HG02970 (cell line): ENCODE measurements around the gene FITM1.

ENCODE experiments used
- ATAC-seq: cut with Tn5 transposase; IDR thresholded peaks from one replicate; pipeline ENCODE4 v1.9.1; 2021; ENCODE audit warnings: mild to moderate bottlenecking, moderate library complexity, moderate number of reproducible peaks; ENCODE audit not compliant: unreplicated experiment, low FRiP score

The FITM1 gene

DNA sequence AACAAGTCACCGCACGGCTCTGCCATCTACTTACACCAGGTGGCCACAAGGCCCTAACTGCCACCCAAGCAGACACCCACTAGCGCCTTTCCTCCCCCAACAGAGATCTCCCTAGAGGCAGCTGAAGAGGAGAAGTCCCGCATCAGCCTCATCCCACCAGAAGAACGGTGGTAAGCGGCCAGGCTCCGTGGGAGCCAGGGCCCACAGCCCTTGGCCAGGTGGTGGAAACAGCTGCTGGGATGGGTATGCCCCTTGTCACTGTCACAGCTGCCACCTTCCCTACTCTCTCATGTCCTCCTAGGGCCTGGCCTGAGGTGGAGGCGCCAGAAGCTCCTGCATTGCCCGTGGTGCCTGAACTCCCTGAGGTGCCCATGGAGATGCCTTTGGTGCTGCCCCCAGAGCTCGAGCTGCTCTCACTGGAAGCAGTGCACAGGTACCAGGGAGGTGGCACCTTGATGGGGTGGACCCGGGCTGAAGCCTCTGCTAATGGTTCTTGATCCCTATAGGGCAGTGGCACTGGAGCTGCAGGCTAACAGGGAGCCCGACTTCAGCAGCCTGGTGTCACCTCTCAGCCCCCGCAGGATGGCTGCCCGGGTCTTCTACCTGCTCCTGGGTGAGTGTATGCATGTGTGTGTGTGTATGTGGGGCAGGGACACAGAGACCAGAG is 49.0 kb downstream of the FITM1 start:
- ATAC-seq: no peak

GRCh38 chr14:24179961-24180796 is 49.7 kb downstream of the FITM1 start:
- no peak for ATAC-seq

DNA sequence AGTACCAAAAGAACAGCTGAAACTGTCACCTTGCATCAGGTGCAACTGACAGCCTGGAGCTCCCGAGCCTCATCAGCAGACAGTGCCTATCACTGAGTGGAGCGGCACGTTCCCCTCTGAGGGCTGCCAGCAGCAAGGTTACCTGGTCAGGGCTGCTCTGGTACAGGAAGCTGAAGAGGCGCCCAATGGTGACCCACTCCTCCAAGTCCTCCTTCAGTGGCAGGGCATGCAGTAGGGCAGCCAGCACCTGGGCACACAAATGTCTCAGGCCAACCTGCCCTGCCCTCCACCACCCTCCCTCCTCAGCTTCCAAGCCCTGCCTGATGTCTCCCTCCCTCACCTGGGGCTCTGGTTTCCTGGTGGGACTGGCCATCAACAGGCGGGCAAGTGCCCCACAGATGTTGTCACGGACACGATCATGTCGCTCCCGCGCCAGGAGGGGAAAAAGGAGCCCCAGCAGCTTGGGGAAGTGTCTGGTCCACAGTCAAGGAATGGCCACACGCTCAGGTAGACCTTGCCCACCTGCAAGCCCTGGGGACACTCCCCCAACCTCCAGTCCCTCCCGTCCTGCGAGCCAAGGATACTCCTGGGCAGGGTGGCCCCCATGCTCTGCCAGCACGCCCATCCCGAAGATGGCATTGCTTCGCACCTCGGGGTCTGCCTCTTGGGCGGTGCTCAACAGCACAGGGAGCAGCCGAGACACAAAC is 51.1 kb downstream of the FITM1 start:
- ATAC-seq: no peak
